Esophagus muscularis mucosa (tissue), 4 donors: ENCODE data around the gene TUBB4B. TPM values are rescaled to one million over a fixed set of nuclear protein-coding genes. Genes with fewer than 3 reads are reported as not detected.

Source experiments
- DNase-seq: peaks from one replicate; pipeline ENCODE4 v3.0.0-alpha.2; 2017; ENCODE audit errors: extremely low spot score
- H3K27ac ChIP-seq, 4 donors: fragments of 200-600 bp; sonication (generic); replicated peaks in 1 of 4; 1 replicate in 3 of 4; 2 replicates in 1 of 4; pipeline ENCODE4 v1.5.1; 2016 to 2019; ENCODE audit warnings: mild to moderate bottlenecking in 1 of 4
- H3K27me3 ChIP-seq, 4 donors: fragments of 200-600 bp; sonication (generic); one replicate each; pipeline versions ENCODE4 v1.5.1 to v1.6.0; 2016 to 2019
- H3K36me3 ChIP-seq, 4 donors: fragments of 200-600 bp; sonication (generic); one replicate each; pipeline ENCODE4 v1.5.1; 2016 to 2019
- H3K4me1 ChIP-seq, 4 donors: fragments of 200-600 bp; sonication (generic); one replicate each; pipeline ENCODE4 v1.5.1; 2016 to 2019
- H3K4me3 ChIP-seq, 4 donors: fragments of 200-600 bp; sonication (generic); 1 replicate in 2 of 4; 2 replicates in 2 of 4; pipeline ENCODE4 v1.5.1; 2016 to 2019; ENCODE audit warnings: mild to moderate bottlenecking in 4 of 4, moderate library complexity in 1 of 4
- H3K9me3 ChIP-seq, 4 donors: fragments of 200-600 bp; sonication (generic); 1 replicate in 3 of 4; 2 replicates in 1 of 4; pipeline ENCODE4 v1.5.1; 2016 to 2019
- EP300 ChIP-seq: sonication (generic); formaldehyde crosslinking; IDR thresholded peaks from one replicate; pipeline ENCODE4 v1.6.1; 2017; ENCODE audit warnings: antibody characterized with exemption
- POLR2A ChIP-seq: fragments of 450-650 bp; IDR thresholded peaks from one replicate; pipeline ENCODE4 v1.6.1; 2017; ENCODE audit warnings: antibody characterized with exemption, moderate library complexity, mild to moderate bottlenecking, low read depth
- POLR2AphosphoS5 ChIP-seq, 2 donors: sonication (generic); formaldehyde crosslinking; IDR thresholded peaks; one replicate each; pipeline ENCODE4 v1.6.1; 2017; ENCODE audit warnings: antibody characterized with exemption in 2 of 2
- WGBS: methylation state at CpG from one replicate; pipeline ENCODE4 v1.1.5; 2018; 5-methylcytosine and 5-hydroxymethylcytosine counted together
- intact Hi-C: fragments of 100-400 bp; cut with DNase I; formaldehyde crosslinking; loops from one replicate; pipeline ENCODE4 v1.15.1; 2023
- total RNA-seq, 4 donors: library from RNA; depleted of rRNA; stranded (reverse); fragments of >200 nt; gene quantifications; one replicate each; pipeline versions ENCODE4 v1.1.0 to v1.2.1, GENCODE V29; 2016
- TF ChIP-seq, protein P1 (sequence below), 3 experiments: fragments of 200-600 bp in 2 of 3; fragments of 450-650 bp in 1 of 3; sonication (generic) in 2 of 3; IDR thresholded peaks; one replicate each; pipeline ENCODE4 v1.5.1; 2017 to 2019; ENCODE audit warnings: antibody characterized with exemption in 3 of 3, mild to moderate bottlenecking in 2 of 3, moderate library complexity in 1 of 3

TUBB4B gene
- total RNA-seq, 4 donors from 2014 or later, result 227 to 469 (median 304) TPM

DNA sequence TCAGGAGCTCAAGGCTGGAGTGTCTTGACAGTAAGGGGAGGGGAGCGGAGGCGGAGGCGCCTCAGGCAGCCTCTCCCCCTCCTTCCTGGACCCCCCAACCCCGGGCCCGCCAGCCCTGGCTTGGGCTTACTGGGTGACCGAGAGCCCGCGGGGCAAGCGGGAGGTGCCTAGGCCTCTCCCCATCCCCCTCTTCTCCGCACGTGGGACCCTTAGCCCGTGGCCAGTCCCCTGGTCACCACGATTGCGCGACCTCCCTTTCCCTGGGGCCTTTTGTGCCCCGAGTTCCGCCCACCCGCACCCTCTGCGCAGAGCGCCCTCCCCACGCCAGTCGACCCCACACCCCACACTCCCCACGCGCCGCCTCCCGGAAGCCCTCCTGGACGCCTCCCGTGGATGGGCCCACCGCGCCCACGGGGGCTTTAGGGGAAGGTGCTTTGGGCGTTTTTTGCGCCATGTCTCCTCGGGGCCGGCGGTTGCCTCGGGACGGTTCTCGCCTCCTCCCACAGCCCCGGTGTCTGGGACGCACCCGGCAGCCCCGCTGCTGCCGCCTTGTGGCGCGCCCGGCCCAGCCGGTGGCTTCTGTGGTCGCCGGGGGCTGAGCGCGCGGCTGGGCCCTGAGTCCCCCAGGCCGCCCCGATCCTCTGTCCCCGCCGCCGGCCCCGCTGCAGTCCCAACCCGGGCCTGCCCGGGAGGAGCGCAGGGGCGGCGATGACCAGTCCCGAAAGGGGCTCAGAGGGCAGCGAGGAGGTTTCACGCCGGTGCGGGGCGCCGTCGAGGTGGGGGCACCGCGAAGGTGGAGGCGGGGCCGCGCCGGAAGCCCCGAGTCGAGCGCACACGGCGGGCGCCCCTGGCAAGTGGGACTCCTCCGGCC lies 39.6 kb downstream of the TUBB4B start:
- H3K4me1 ChIP-seq, result peaks cover 20 to 49% (median 41%) of the 10 kb centered on the region in 4 donors
- intact Hi-C loops, result no loop called here
- peaks cover 0 to 29% (median 11%) of the 10 kb centered on the region in 4 donors for H3K36me3 ChIP-seq
- 70% methylated on average over 12 of the region's 85 CpGs for WGBS
- peak overlapping the region in 3 of 4 donors; percentile 1 to 20 (median 14) for H3K4me3 ChIP-seq
- no peak for DNase-seq
- H3K27me3 ChIP-seq, result peaks cover 0 to 81% (median 4%) of the 10 kb centered on the region in 4 donors
- no peaks in the 10 kb centered on the region for H3K9me3 ChIP-seq
- H3K27ac ChIP-seq, result no peak overlapping the region
- TF ChIP-seq POLR2AphosphoS5 (IDR thresholded peaks at IDR 0.05) (no peak), EP300 (no peak), POLR2A (no peak)
- TF ChIP-seq, protein P1, sequence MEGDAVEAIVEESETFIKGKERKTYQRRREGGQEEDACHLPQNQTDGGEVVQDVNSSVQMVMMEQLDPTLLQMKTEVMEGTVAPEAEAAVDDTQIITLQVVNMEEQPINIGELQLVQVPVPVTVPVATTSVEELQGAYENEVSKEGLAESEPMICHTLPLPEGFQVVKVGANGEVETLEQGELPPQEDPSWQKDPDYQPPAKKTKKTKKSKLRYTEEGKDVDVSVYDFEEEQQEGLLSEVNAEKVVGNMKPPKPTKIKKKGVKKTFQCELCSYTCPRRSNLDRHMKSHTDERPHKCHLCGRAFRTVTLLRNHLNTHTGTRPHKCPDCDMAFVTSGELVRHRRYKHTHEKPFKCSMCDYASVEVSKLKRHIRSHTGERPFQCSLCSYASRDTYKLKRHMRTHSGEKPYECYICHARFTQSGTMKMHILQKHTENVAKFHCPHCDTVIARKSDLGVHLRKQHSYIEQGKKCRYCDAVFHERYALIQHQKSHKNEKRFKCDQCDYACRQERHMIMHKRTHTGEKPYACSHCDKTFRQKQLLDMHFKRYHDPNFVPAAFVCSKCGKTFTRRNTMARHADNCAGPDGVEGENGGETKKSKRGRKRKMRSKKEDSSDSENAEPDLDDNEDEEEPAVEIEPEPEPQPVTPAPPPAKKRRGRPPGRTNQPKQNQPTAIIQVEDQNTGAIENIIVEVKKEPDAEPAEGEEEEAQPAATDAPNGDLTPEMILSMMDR (IDR thresholded peaks at IDR 0.05), result peak in 1 of 3 experiments; percentile 41

DNA sequence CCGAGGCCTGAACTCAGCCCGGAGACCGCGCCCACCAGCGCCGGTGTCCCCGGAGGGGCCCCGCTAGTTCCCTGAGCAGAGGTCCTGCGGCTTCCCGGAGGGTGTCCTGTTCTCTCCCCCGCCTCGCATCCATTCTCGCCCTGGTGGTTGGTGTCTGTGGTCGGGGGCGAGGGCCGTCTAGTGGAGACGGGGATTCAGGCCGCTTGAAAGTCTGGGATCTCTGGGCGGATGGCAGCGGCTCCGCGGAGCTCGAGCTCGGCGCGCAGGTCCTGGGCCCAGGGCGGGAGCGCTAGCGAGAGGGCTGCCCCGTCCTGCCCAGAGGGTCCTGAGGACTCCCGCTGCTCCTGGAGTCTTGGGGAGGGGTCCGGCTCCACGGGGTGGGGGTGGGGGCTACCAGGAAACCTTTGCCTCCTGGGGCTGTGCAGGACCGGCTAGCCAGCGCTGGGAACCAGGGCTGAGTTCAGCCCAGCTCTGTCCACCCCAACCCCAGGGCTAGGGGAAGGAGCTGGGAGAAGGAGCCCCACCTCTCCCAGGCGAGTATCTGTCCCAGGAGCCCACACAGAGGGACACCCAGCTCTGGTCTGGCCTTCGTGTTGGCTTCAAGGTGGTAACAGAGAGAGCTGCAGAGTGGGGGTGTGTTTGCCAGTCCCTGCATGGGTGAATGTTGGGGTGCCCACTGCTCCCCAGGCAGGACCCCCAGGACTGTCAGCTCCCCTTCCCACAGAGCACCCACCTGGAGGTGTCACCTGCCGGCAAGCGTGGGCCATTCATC lies 40.4 kb downstream of the TUBB4B start:
- H3K27ac ChIP-seq, result no peak overlapping the region
- peaks cover 0 to 29% (median 8%) of the 10 kb centered on the region in 4 donors for H3K36me3 ChIP-seq
- peaks cover 11 to 41% (median 33%) of the 10 kb centered on the region in 4 donors for H3K4me1 ChIP-seq
- intact Hi-C loops, result no loop called here
- no peak for DNase-seq
- H3K4me3 ChIP-seq, result peak overlapping the region in 1 of 4 donors; percentile 14
- TF ChIP-seq EP300 (no peak), POLR2AphosphoS5 (IDR thresholded peaks at IDR 0.05) (no peak), POLR2A (no peak)
- TF ChIP-seq, protein P1 (IDR thresholded peaks at IDR 0.05), result no peak
- H3K27me3 ChIP-seq, result peaks cover 0 to 73% (median 4%) of the 10 kb centered on the region in 4 donors
- 80% methylated on average over 6 of the region's 39 CpGs for WGBS
- no peaks in the 10 kb centered on the region for H3K9me3 ChIP-seq

DNA sequence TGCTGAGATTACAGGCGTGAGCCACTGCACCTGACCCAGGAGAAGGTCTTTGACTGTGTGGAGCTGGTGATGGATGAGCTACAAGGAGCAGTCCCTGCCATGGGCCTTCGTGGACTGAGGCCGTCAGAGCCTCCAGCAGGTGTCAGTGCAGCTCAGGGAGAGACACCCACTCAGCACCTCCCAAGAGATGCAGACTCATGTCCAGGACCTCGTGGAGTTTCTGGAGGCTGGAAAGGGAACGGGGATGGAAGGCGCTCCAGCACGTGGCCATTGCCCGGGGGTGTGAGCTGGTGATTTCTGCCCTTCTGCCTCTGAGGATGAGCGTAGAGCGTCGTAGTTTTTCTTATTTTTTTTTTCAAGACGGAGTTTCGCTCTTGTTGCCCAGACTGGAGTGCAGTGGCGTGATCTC lies 45.9 kb downstream of the TUBB4B start:
- DNase-seq, result no peak
- Histone ChIP-seq H3K4me1 (no peaks in the 10 kb centered on the region), H3K36me3 (peaks cover 0 to 4% (median 0%) of the 10 kb centered on the region in 4 donors), H3K27ac (no peak overlapping the region), H3K27me3 (peaks cover 0 to 38% (median 0%) of the 10 kb centered on the region in 4 donors), H3K4me3 (no peak overlapping the region), H3K9me3 (no peaks in the 10 kb centered on the region)
- intact Hi-C loops, result no loop called here
- 48% methylated on average over 12 of the region's 14 CpGs for WGBS
- TF ChIP-seq EP300 (no peak), POLR2AphosphoS5 (IDR thresholded peaks at IDR 0.05) (peak in 1 of 2 donors; percentile 18), POLR2A (no peak)
- TF ChIP-seq, protein P1 (IDR thresholded peaks at IDR 0.05), result peak; percentile 33 to 50 (median 44)

DNA sequence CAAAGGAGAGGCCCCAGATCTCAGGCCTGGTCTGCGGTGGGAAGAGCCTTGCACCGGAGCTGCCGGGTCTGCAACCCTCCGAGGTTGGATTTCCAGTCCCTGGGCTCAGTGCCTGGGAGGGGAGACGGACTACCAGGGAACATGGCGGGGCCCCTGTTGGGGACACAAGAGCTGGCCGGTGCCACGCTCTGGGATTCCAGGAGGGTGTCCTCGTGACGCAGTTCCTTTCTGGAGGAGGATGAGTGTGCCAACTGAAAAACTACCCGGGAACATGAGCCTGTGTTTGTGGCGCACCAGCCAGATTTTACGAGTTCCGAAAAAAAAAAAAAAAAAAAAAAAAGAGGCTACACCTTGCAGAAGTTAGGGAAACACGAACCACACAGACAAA lies 52.0 kb downstream of the TUBB4B start:
- WGBS, result 89% methylated on average over 10 of the region's 15 CpGs
- peaks cover 16 to 34% (median 31%) of the 10 kb centered on the region in 4 donors for H3K4me1 ChIP-seq
- intact Hi-C loops, result loop anchor here (10.0 kb wide), 1 partner anchor 232 kb away; no protein-coding TSS in a partner anchor
- no peak overlapping the region for H3K4me3 ChIP-seq
- peaks cover 3 to 79% (median 35%) of the 10 kb centered on the region in 4 donors for H3K27me3 ChIP-seq
- TF ChIP-seq POLR2A (no peak), EP300 (no peak), POLR2AphosphoS5 (IDR thresholded peaks at IDR 0.05) (no peak)
- TF ChIP-seq, protein P1 (IDR thresholded peaks at IDR 0.05), result no peak
- no peak for DNase-seq
- no peaks in the 10 kb centered on the region for H3K36me3 ChIP-seq
- peaks cover 0 to 8% (median 2%) of the 10 kb centered on the region in 4 donors for H3K9me3 ChIP-seq
- no peak overlapping the region for H3K27ac ChIP-seq

Other genes with a start within 250 kb of the TUBB4B start
- gene PAXX, start 248.9 kb upstream of the TUBB4B start, total RNA-seq, result 10 to 100 TPM; 28.8 to 39.9 (median 37.8) TPM
- gene CLIC3, start 244.7 kb upstream of the TUBB4B start, total RNA-seq, result 1 to 10 TPM in 2 of 4 donors, not detected in 2; 1.4 to 2.5 TPM
- 10 to 100 TPM; 17.4 to 30.9 (median 21.6) TPM for gene ABCA2, start 213.1 kb upstream of the TUBB4B start, total RNA-seq
- gene FUT7, start 209.2 kb upstream of the TUBB4B start, total RNA-seq, result under 1 TPM in 2 of 4 donors, not detected in 2; 0.32 to 0.83 TPM
- gene NPDC1, start 195.1 kb upstream of the TUBB4B start, total RNA-seq, result 100 to 1,000 TPM in 2 of 4 donors, 10 to 100 TPM in 2; 45.3 to 119 (median 91.5) TPM
- 1 to 10 TPM in 2 of 4 donors, under 1 TPM in 2; 0.42 to 1.2 (median 1.0) TPM for gene ENTPD2, start 187.2 kb upstream of the TUBB4B start, total RNA-seq
- gene SAPCD2, start 170.7 kb upstream of the TUBB4B start, total RNA-seq, result under 1 TPM in 3 of 4 donors, not detected in 1; 0.17 to 0.40 (median 0.26) TPM
- gene UAP1L1, start 163.8 kb upstream of the TUBB4B start, total RNA-seq, result 1 to 10 TPM; 3.6 to 5.8 (median 5.0) TPM
- gene MAN1B1, start 154.3 kb upstream of the TUBB4B start, total RNA-seq, result 10 to 100 TPM; 22.4 to 36.6 (median 27.0) TPM
- 100 to 1,000 TPM in 2 of 4 donors, 10 to 100 TPM in 2; 90.1 to 121 (median 104) TPM for gene DPP7, start 126.6 kb upstream of the TUBB4B start, total RNA-seq
- under 1 TPM in 3 of 4 donors, not detected in 1; 0.11 to 0.50 (median 0.19) TPM for gene GRIN1, start 102.1 kb upstream of the TUBB4B start, total RNA-seq
- not detected for gene LRRC26, start 71.2 kb upstream of the TUBB4B start, total RNA-seq
- gene TMEM210, start 69.2 kb upstream of the TUBB4B start, total RNA-seq, result not detected
- 10 to 100 TPM; 18.7 to 28.7 (median 25.1) TPM for gene ANAPC2, start 52.7 kb upstream of the TUBB4B start, total RNA-seq
- gene SSNA1, start 52.6 kb upstream of the TUBB4B start, total RNA-seq, result 10 to 100 TPM; 58.2 to 99.5 (median 76.7) TPM
- 10 to 100 TPM in 1 of 4 donors, 1 to 10 TPM in 3; 4.1 to 12.6 (median 7.7) TPM for gene TPRN, start 40.5 kb upstream of the TUBB4B start, total RNA-seq
- 10 to 100 TPM; 28.8 to 45.8 (median 34.8) TPM for gene TMEM203, start 35.6 kb upstream of the TUBB4B start, total RNA-seq
- 10 to 100 TPM in 1 of 4 donors, 1 to 10 TPM in 3; 6.5 to 12.3 (median 8.0) TPM for gene NDOR1, start 35.6 kb upstream of the TUBB4B start, total RNA-seq
- 1 to 10 TPM; 1.2 to 4.2 (median 2.4) TPM for gene RNF208, start 19.0 kb upstream of the TUBB4B start, total RNA-seq
- gene CYSRT1, start 16.1 kb upstream of the TUBB4B start, total RNA-seq, result under 1 TPM in 3 of 4 donors, not detected in 1; 0.33 to 0.45 (median 0.40) TPM
- not detected for gene RNF224, start 13.8 kb upstream of the TUBB4B start, total RNA-seq
- gene SLC34A3, start 10.4 kb upstream of the TUBB4B start, total RNA-seq, result not detected
- gene STPG3, start 10.0 kb downstream of the TUBB4B start, total RNA-seq, result not detected
- 10 to 100 TPM; 26.6 to 73.2 (median 48.8) TPM for gene NELFB, start 14.0 kb downstream of the TUBB4B start, total RNA-seq
- gene TOR4A, start 36.4 kb downstream of the TUBB4B start, total RNA-seq, result 1 to 10 TPM; 5.0 to 9.2 (median 7.3) TPM
- 10 to 100 TPM in 1 of 4 donors, 1 to 10 TPM in 3; 2.9 to 10.3 (median 7.2) TPM for gene NRARP, start 61.0 kb downstream of the TUBB4B start, total RNA-seq
- 10 to 100 TPM in 3 of 4 donors, 1 to 10 TPM in 1; 8.3 to 22.3 (median 14.2) TPM for gene EXD3, start 181.9 kb downstream of the TUBB4B start, total RNA-seq
- gene NOXA1, start 182.1 kb downstream of the TUBB4B start, total RNA-seq, result 1 to 10 TPM; 2.1 to 4.0 (median 3.0) TPM
- gene ENTPD8, start 200.1 kb downstream of the TUBB4B start, total RNA-seq, result not detected
- 10 to 100 TPM; 41.9 to 71.0 (median 58.9) TPM for gene NSMF, start 218.0 kb downstream of the TUBB4B start, total RNA-seq